ENCODE results near the gene POLR3E.

The POLR3E gene

DNA sequence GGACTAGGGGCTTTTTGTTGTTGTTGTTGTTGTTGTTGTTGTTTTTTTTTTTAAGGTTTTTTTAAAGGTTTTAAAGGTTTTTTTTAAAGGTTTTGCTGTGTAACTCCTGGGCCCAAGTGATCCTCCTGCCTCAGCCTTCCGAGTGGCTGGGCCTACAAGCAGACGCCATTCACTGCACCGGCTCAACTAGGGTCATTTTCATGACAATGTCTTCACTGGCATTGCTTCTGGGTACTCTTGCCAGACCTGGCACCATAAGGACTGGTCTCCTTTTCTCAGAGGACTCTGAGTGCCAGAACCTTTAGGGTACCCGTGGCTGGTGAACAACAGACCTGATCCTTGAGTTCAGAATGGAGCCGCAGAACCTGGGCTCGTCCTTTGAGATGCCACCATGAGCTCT, 20.4 kb downstream of the POLR3E start:
- Histone ChIP-seq H3K27me3 (ENCODE audit: low read depth, low read length) (no peaks in the 10 kb centered on the region), H3K9me3 (ENCODE audit: insufficient read depth, low read length) (no peaks in the 10 kb centered on the region), H3K4me1 (ENCODE audit: low read length) (no peaks in the 10 kb centered on the region), H3K4me3 (ENCODE audit: low read length) (no peak overlapping the region), H3K27ac (ENCODE audit: low read length) (no peak overlapping the region), H2AFZ (ENCODE audit: low read depth, low read length) (no peak overlapping the region), H4K20me1 (ENCODE audit: insufficient read depth, low read length) (peaks cover 6% of the 10 kb centered on the region; the same call in 1 of the 2 replicates), H3K4me2 (ENCODE audit: low read length) (no peak overlapping the region), H3K9ac (ENCODE audit: low read length) (no peak overlapping the region), H3K79me2 (ENCODE audit: low read length) (peaks cover 12% of the 10 kb centered on the region; the same call in 1 of the 2 replicates), H3K36me3 (replicated peaks; ENCODE audit: low read depth, low read length) (peaks cover 46% of the 10 kb centered on the region)
- TF ChIP-seq, protein P1, sequence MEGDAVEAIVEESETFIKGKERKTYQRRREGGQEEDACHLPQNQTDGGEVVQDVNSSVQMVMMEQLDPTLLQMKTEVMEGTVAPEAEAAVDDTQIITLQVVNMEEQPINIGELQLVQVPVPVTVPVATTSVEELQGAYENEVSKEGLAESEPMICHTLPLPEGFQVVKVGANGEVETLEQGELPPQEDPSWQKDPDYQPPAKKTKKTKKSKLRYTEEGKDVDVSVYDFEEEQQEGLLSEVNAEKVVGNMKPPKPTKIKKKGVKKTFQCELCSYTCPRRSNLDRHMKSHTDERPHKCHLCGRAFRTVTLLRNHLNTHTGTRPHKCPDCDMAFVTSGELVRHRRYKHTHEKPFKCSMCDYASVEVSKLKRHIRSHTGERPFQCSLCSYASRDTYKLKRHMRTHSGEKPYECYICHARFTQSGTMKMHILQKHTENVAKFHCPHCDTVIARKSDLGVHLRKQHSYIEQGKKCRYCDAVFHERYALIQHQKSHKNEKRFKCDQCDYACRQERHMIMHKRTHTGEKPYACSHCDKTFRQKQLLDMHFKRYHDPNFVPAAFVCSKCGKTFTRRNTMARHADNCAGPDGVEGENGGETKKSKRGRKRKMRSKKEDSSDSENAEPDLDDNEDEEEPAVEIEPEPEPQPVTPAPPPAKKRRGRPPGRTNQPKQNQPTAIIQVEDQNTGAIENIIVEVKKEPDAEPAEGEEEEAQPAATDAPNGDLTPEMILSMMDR (IDR thresholded peaks at IDR 0.05; ENCODE audit: low read depth, low read length), result no peak
- no peak for TF ChIP-seq EZH2phosphoT487 (IDR thresholded peaks at IDR 0.05; ENCODE audit: low read depth)

GRCh38 chr16:22318690-22319358, 21.6 kb downstream of the POLR3E start:
- Histone ChIP-seq H3K9ac (ENCODE audit: low read length) (no peak overlapping the region), H3K36me3 (replicated peaks; ENCODE audit: low read depth, low read length) (peaks cover 44% of the 10 kb centered on the region), H2AFZ (ENCODE audit: low read depth, low read length) (no peak overlapping the region), H4K20me1 (ENCODE audit: insufficient read depth, low read length) (peaks cover 6% of the 10 kb centered on the region; the same call in 1 of the 2 replicates), H3K9me3 (ENCODE audit: insufficient read depth, low read length) (no peaks in the 10 kb centered on the region), H3K4me3 (ENCODE audit: low read length) (no peak overlapping the region), H3K27ac (ENCODE audit: low read length) (no peak overlapping the region), H3K4me2 (ENCODE audit: low read length) (no peak overlapping the region), H3K4me1 (ENCODE audit: low read length) (no peaks in the 10 kb centered on the region), H3K79me2 (ENCODE audit: low read length) (peaks cover 12% of the 10 kb centered on the region; the same call in 1 of the 2 replicates), H3K27me3 (ENCODE audit: low read depth, low read length) (no peaks in the 10 kb centered on the region)
- TF ChIP-seq EZH2phosphoT487 (IDR thresholded peaks at IDR 0.05; ENCODE audit: low read depth), result no peak
- TF ChIP-seq, protein P1 (IDR thresholded peaks at IDR 0.05; ENCODE audit: low read depth, low read length), result peak; percentile 52

GRCh38 chr16:22320572-22321339, 23.5 kb downstream of the POLR3E start:
- Histone ChIP-seq H3K4me1 (ENCODE audit: low read length) (no peaks in the 10 kb centered on the region), H3K9me3 (ENCODE audit: insufficient read depth, low read length) (no peaks in the 10 kb centered on the region), H3K9ac (ENCODE audit: low read length) (no peak overlapping the region), H4K20me1 (ENCODE audit: insufficient read depth, low read length) (peaks cover 6% of the 10 kb centered on the region; the same call in 1 of the 2 replicates), H2AFZ (ENCODE audit: low read depth, low read length) (no peak overlapping the region), H3K27ac (ENCODE audit: low read length) (no peak overlapping the region), H3K36me3 (replicated peaks; ENCODE audit: low read depth, low read length) (peaks cover 40% of the 10 kb centered on the region), H3K27me3 (ENCODE audit: low read depth, low read length) (no peaks in the 10 kb centered on the region), H3K79me2 (ENCODE audit: low read length) (peaks cover 12% of the 10 kb centered on the region; the same call in 1 of the 2 replicates), H3K4me3 (ENCODE audit: low read length) (no peak overlapping the region), H3K4me2 (ENCODE audit: low read length) (no peak overlapping the region)
- no peak for TF ChIP-seq EZH2phosphoT487 (IDR thresholded peaks at IDR 0.05; ENCODE audit: low read depth)
- TF ChIP-seq, protein P1 (IDR thresholded peaks at IDR 0.05; ENCODE audit: low read depth, low read length), result no peak

DNA sequence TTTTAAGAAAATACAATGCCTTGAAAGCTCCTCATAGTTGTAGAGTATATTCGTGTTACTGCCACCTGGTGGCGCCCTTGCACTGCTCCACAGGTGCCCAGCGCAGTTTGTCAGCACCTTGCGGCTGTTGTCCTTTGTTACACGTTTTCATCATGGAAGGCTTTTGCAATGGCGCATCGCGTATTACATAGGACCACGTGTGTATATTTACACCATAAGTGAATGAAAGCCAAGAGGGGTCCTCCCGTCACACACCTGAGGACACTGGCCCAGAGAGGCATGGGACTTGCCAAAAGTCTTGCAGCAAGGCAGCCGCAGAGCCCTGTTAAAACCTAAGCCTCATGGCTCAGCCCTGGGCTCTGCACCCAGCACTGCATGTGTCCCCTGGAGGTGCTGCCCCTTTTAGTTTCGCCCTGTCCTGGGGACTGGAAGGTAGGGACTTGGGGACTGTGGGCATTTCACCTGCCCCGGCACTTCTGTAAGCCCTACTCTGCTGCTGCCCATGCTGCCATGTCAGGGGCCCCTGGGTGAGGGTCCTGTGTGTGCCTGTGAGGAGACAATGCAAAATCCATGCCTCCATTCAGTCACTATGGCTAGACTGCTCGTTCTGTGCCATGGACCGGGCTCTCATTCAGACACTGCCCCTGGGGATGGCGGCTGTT, 24.3 kb downstream of the POLR3E start:
- Histone ChIP-seq H3K27me3 (ENCODE audit: low read depth, low read length) (no peaks in the 10 kb centered on the region), H3K27ac (ENCODE audit: low read length) (no peak overlapping the region), H3K9me3 (ENCODE audit: insufficient read depth, low read length) (no peaks in the 10 kb centered on the region), H2AFZ (ENCODE audit: low read depth, low read length) (no peak overlapping the region), H3K4me3 (ENCODE audit: low read length) (no peak overlapping the region), H3K36me3 (replicated peaks; ENCODE audit: low read depth, low read length) (peaks cover 34% of the 10 kb centered on the region), H3K79me2 (ENCODE audit: low read length) (peaks cover 13% of the 10 kb centered on the region; the same call in 1 of the 2 replicates), H3K4me1 (ENCODE audit: low read length) (no peaks in the 10 kb centered on the region), H3K4me2 (ENCODE audit: low read length) (no peak overlapping the region), H3K9ac (ENCODE audit: low read length) (no peak overlapping the region), H4K20me1 (ENCODE audit: insufficient read depth, low read length) (peaks cover 6% of the 10 kb centered on the region; the same call in 1 of the 2 replicates)
- TF ChIP-seq EZH2phosphoT487 (IDR thresholded peaks at IDR 0.05; ENCODE audit: low read depth), result no peak
- TF ChIP-seq, protein P1 (IDR thresholded peaks at IDR 0.05; ENCODE audit: low read depth, low read length), result peak; percentile 95

All from OCI-LY3 (cell line).